Smooth muscle cell (in vitro differentiated cells): ENCODE measurements around the gene SLC7A1. TPM values are rescaled to one million over a fixed set of nuclear protein-coding genes. Genes with fewer than 3 reads are reported as not detected.

Source experiments
- DNase-seq: peaks from one replicate; lab custom pipeline; 2025; ENCODE audit not compliant: unreplicated experiment; lab: John Stamatoyannopoulos, UW
- H2AFZ ChIP-seq: fragments of 200-600 bp; sonication (generic); 2 replicates; pipeline ENCODE4 v1.6.0; 2016; ENCODE audit warnings: antibody characterized with exemption, low read depth, mild to moderate bottlenecking
- H3F3A ChIP-seq: fragments of 200-600 bp; sonication (generic); 2 replicates; pipeline ENCODE4 v1.6.0; 2017; ENCODE audit warnings: antibody characterized with exemption, low read depth
- H3K27ac ChIP-seq: fragments of 200-600 bp; sonication (generic); 2 replicates; pipeline ENCODE4 v1.5.1; 2016; ENCODE audit warnings: low read depth, mild to moderate bottlenecking
- H3K27me3 ChIP-seq: fragments of 200-600 bp; sonication (generic); 2 replicates; pipeline ENCODE4 v1.6.1; 2016; ENCODE audit warnings: low read depth, mild to moderate bottlenecking
- H3K36me3 ChIP-seq: fragments of 200-600 bp; sonication (generic); 2 replicates; pipeline ENCODE4 v1.5.1; 2016; ENCODE audit warnings: low read depth
- H3K4me1 ChIP-seq: fragments of 200-600 bp; sonication (generic); 2 replicates; pipeline ENCODE4 v1.5.1; 2016; ENCODE audit warnings: low read depth
- H3K4me2 ChIP-seq: fragments of 200-600 bp; sonication (generic); 2 replicates; pipeline ENCODE4 v1.6.0; 2016; ENCODE audit warnings: mild to moderate bottlenecking
- H3K4me3 ChIP-seq: fragments of 200-600 bp; sonication (generic); 2 replicates; pipeline ENCODE4 v1.5.1; 2016; ENCODE audit warnings: mild to moderate bottlenecking
- H3K79me2 ChIP-seq: fragments of 200-600 bp; sonication (generic); 2 replicates; pipeline ENCODE4 v1.6.0; 2016; ENCODE audit warnings: low read depth, mild to moderate bottlenecking
- H3K9ac ChIP-seq: fragments of 200-600 bp; sonication (generic); 2 replicates; pipeline ENCODE4 v1.6.0; 2016; ENCODE audit warnings: low read depth
- H3K9me3 ChIP-seq: fragments of 200-600 bp; sonication (generic); replicated peaks from 2 replicates; pipeline ENCODE4 v1.5.1; 2016; ENCODE audit warnings: low read depth
- H4K20me1 ChIP-seq: fragments of 200-600 bp; sonication (generic); 2 replicates; pipeline ENCODE4 v1.6.0; 2016; ENCODE audit warnings: low read depth
- WGBS: methylation state at CpG from one replicate; pipeline ENCODE4 v1.1.7; 2016; ENCODE audit warnings: low lambda C conversion rate; 5-methylcytosine and 5-hydroxymethylcytosine counted together
- polyA plus RNA-seq: library from polyadenylated mRNA; unstranded; fragments of >200 nt; fragmentation: Nextera tagmentation; extraction: Ambion mirVana; gene quantifications from 2 replicates; pipeline ENCODE4 v1.2.1, GENCODE V29; 2016
- total RNA-seq: library from RNA; depleted of rRNA; stranded (reverse); fragments of >200 nt; gene quantifications from 2 replicates; pipeline ENCODE4 v1.2.3, GENCODE V29; 2014
- TF ChIP-seq, protein P1 (sequence below): fragments of 200-600 bp; sonication (generic); IDR thresholded peaks from 2 replicates; pipeline ENCODE4 v1.5.1; 2017; ENCODE audit warnings: borderline replicate concordance, mild to moderate bottlenecking, antibody characterized with exemption; ENCODE audit not compliant: insufficient read depth, poor library complexity, severe bottlenecking

SLC7A1 gene
- total and polyA plus RNA-seq, 2 experiments from 2014 or later, result 7.9 to 36.6 TPM

DNA sequence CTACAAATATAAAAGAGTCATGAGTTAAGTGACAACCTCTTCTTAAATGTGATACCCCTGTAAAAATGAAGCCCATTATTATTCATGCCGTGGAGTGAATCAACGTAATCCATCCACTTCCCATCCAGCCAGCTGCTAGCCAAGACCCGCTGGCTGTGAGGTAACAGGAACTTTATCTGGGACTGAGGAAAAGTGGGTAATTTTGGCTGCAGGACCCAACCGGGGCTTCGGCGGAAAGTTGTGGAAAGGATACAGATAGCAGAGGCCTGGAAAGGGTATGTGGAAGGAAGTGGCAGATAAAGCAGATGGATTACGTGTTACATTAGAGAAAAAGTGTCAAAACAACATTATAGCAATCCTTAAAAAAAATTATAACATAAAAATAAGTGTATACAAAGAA, 48.3 kb downstream of the SLC7A1 start:
- no peaks in the 10 kb centered on the region for H3K4me1 ChIP-seq
- H3K9me3 ChIP-seq, result no peaks in the 10 kb centered on the region
- peaks cover 61% of the 10 kb centered on the region for H3K79me2 ChIP-seq
- H3K27ac ChIP-seq, result peak overlapping the region; percentile 2
- peak overlapping the region; percentile 12 for H3K4me2 ChIP-seq
- TF ChIP-seq, protein P1, sequence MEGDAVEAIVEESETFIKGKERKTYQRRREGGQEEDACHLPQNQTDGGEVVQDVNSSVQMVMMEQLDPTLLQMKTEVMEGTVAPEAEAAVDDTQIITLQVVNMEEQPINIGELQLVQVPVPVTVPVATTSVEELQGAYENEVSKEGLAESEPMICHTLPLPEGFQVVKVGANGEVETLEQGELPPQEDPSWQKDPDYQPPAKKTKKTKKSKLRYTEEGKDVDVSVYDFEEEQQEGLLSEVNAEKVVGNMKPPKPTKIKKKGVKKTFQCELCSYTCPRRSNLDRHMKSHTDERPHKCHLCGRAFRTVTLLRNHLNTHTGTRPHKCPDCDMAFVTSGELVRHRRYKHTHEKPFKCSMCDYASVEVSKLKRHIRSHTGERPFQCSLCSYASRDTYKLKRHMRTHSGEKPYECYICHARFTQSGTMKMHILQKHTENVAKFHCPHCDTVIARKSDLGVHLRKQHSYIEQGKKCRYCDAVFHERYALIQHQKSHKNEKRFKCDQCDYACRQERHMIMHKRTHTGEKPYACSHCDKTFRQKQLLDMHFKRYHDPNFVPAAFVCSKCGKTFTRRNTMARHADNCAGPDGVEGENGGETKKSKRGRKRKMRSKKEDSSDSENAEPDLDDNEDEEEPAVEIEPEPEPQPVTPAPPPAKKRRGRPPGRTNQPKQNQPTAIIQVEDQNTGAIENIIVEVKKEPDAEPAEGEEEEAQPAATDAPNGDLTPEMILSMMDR, result no peak
- H3F3A ChIP-seq, result peaks cover 4% of the 10 kb centered on the region
- H3K27me3 ChIP-seq, result no peaks in the 10 kb centered on the region
- DNase-seq, result no peak
- WGBS, result 26% methylated on average over 7 of the region's 7 CpGs
- H3K36me3 ChIP-seq, result no peaks in the 10 kb centered on the region
- peaks cover 76% of the 10 kb centered on the region for H4K20me1 ChIP-seq
- no peak overlapping the region for H3K4me3 ChIP-seq
- no peak overlapping the region for H2AFZ ChIP-seq
- H3K9ac ChIP-seq, result no peak overlapping the region

DNA sequence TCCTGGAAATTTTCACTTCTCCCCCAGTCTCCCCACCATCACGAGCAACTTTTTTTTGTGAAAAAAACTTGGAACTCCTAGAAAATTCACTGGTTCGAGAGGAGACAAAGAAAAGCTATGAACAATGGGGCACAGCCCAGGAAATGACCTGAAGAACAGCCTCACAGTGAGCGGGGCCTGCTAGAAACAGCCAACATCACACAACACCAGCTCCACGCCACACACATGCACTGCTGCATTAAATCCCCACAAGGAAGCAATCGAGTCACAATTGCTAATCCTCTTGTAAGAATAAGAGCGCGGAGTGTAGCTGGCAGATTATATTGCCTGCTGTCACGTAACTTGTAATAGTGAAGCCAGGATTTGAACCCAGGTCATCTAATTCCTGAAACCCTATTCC, 48.8 kb downstream of the SLC7A1 start:
- Histone ChIP-seq H3K27me3 (no peaks in the 10 kb centered on the region), H3K27ac (peak overlapping the region; percentile 2), H4K20me1 (peaks cover 74% of the 10 kb centered on the region), H3K9me3 (no peaks in the 10 kb centered on the region), H3K4me1 (no peaks in the 10 kb centered on the region), H3K9ac (no peak overlapping the region), H2AFZ (no peak overlapping the region), H3K79me2 (peaks cover 62% of the 10 kb centered on the region), H3K4me3 (no peak overlapping the region), H3K4me2 (peak overlapping the region; percentile 12), H3F3A (peaks cover 4% of the 10 kb centered on the region), H3K36me3 (no peaks in the 10 kb centered on the region)
- TF ChIP-seq, protein P1, result no peak
- no peak for DNase-seq
- 89% methylated on average over 8 of the region's 8 CpGs for WGBS

DNA sequence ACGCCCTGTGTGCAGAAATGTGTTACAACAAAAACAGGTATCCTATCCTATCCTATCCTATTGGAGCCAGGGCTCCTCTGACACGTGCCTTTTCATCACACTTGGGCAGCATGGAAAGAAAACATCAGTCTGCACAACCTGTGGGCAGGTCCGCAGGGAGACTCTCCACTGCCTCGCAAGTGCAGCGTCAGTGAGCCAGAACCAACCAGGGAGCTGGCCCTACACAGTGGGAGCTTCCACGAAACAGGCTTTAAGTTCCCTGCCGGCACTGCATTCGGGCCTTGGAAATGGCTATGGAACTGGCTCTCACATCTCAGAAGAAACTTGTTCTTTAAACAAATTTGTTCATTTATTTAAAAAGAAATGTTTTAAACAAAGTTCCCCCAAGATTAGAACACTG, 49.5 kb downstream of the SLC7A1 start:
- no peak overlapping the region for H2AFZ ChIP-seq
- DNase-seq, result no peak
- H3K9me3 ChIP-seq, result no peaks in the 10 kb centered on the region
- no peaks in the 10 kb centered on the region for H3K4me1 ChIP-seq
- WGBS, result 96% methylated on average over 8 of the region's 8 CpGs
- H3K27ac ChIP-seq, result no peak overlapping the region
- H3K79me2 ChIP-seq, result peaks cover 69% of the 10 kb centered on the region
- no peaks in the 10 kb centered on the region for H3K36me3 ChIP-seq
- no peak overlapping the region for H3K4me3 ChIP-seq
- no peak overlapping the region for H3K4me2 ChIP-seq
- peaks cover 78% of the 10 kb centered on the region for H4K20me1 ChIP-seq
- TF ChIP-seq, protein P1, result no peak
- H3K27me3 ChIP-seq, result no peaks in the 10 kb centered on the region
- H3K9ac ChIP-seq, result no peak overlapping the region
- peaks cover 4% of the 10 kb centered on the region for H3F3A ChIP-seq
